ENCODE data around the gene MTFP1. TPM values are rescaled to one million over a fixed set of nuclear protein-coding genes. Genes with fewer than 3 reads are reported as not detected.

The MTFP1 gene
- total RNA-seq, 2 donors from 2014 or later: 25.9 to 30.8 TPM

DNA sequence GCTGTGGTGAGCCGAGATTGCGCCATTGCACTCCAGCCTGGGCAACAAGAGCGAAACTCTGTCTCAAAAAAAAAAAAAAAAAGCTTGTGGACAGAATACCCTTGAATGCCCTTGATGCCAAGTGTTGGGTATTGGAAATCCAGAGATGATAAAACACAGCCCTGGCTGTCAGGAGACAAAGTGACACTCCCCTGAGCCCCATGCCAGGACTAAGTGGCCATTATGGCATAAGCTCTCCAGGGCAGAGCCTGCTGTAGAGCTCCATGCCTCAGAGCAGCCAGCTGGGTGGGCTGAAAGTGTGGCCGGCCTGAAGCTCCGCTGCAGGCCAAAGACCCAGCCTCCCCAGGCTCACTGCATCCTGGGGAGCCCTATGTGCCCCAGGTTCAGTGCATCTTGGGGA lies 43.2 kb upstream of the MTFP1 start:
- WGBS, 2 experiments (ENCODE audit: insufficient coverage in 1 of 2, insufficient read length in 1 of 2): 95 to 100% methylated on average over 2 to 5 of the region's 5 CpGs
- DNase-seq: no peak
- no peak overlapping the region for H3K27ac Mint-ChIP-seq

DNA sequence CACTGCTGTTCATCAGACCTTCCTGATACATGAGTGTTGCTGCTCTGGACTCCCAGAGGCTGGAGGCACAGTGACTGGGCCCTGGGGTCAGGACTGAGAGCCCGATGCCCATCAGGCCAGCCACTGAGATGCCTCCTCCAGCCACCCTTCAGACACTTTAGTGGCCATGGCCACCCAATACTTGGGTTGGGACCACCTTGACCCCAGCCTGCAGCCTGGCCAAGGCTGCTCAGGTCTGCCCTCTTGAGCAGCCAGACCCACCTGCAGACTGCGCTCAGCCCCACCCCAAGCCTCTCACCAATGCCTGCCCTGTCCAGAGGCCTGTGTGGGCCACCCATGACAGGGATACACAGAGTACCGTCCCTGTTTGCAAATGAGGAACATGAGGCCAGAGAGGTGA lies 42.5 kb upstream of the MTFP1 start:
- no peak overlapping the region for H3K4me3 ChIP-seq (ENCODE audit: low read length)
- 87 to 90% methylated on average over 3 of the region's 3 CpGs for WGBS, 2 experiments (ENCODE audit: insufficient coverage in 1 of 2, insufficient read length in 1 of 2)
- no peak overlapping the region for H3K9ac ChIP-seq (ENCODE audit: extremely low read depth, low read length, poor library complexity, severe bottlenecking)

More for the DNA sequence above, 43.2 kb upstream of the MTFP1 start:
- H3K27me3 ChIP-seq (ENCODE audit: control insufficient read depth, insufficient read depth, low read length, poor library complexity, severe bottlenecking): no peaks in the 10 kb centered on the region
- peaks cover 5% of the 10 kb centered on the region for H3K36me3 ChIP-seq (ENCODE audit: control insufficient read depth, insufficient read depth, low read length)
- Mint-ChIP-seq H3K4me3 (no peak overlapping the region), H3K4me1 (peaks cover 5% of the 10 kb centered on the region), H3K36me3 (ENCODE audit: low read depth) (peaks cover 31% of the 10 kb centered on the region), H3K9me3 (no peaks in the 10 kb centered on the region), H3K27me3 (ENCODE audit: insufficient read depth) (no peaks in the 10 kb centered on the region)
- TF ChIP-seq, protein P1, sequence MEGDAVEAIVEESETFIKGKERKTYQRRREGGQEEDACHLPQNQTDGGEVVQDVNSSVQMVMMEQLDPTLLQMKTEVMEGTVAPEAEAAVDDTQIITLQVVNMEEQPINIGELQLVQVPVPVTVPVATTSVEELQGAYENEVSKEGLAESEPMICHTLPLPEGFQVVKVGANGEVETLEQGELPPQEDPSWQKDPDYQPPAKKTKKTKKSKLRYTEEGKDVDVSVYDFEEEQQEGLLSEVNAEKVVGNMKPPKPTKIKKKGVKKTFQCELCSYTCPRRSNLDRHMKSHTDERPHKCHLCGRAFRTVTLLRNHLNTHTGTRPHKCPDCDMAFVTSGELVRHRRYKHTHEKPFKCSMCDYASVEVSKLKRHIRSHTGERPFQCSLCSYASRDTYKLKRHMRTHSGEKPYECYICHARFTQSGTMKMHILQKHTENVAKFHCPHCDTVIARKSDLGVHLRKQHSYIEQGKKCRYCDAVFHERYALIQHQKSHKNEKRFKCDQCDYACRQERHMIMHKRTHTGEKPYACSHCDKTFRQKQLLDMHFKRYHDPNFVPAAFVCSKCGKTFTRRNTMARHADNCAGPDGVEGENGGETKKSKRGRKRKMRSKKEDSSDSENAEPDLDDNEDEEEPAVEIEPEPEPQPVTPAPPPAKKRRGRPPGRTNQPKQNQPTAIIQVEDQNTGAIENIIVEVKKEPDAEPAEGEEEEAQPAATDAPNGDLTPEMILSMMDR (conservative IDR thresholded peaks at IDR 0.05): no peak
- H3K4me1 ChIP-seq (ENCODE audit: control insufficient read depth, insufficient read depth, low read length): no peaks in the 10 kb centered on the region
- no peak overlapping the region for H3K4me3 ChIP-seq (ENCODE audit: low read length)
- no peak overlapping the region for H3K9ac ChIP-seq (ENCODE audit: extremely low read depth, low read length, poor library complexity, severe bottlenecking)
- no peaks in the 10 kb centered on the region for H3K9me3 ChIP-seq (ENCODE audit: control insufficient read depth, low read length)
- H3K27ac ChIP-seq (ENCODE audit: low read depth, low read length): no peak overlapping the region

DNA sequence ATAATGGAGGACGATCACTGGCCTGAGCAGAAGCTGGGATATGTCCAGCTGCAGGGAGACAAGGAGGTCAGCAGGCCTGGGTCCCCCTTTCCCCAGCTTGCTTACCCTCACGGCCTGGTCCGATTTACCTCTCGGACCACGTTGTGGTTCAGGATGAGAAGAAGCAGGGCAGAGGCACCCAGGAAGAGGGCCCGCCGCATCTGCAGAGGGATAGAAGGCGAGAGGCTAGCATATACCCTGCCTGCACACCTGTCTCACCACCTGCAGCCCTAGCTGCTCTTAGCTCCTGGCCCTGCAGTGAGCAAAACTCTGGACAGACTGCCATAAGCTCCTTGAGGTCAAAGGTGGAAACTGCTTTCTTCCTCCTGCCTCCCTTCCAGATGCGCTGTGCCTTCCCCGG lies 39.6 kb upstream of the MTFP1 start:
- no peak overlapping the region for H3K9ac ChIP-seq (ENCODE audit: extremely low read depth, low read length, poor library complexity, severe bottlenecking)
- no peaks in the 10 kb centered on the region for H3K4me1 ChIP-seq (ENCODE audit: control insufficient read depth, insufficient read depth, low read length)
- Mint-ChIP-seq H3K4me1 (peaks cover 8% of the 10 kb centered on the region), H3K9me3 (peaks cover 14% of the 10 kb centered on the region), H3K27me3 (ENCODE audit: insufficient read depth) (no peaks in the 10 kb centered on the region), H3K4me3 (peak overlapping the region; percentile 76), H3K27ac (no peak overlapping the region), H3K36me3 (ENCODE audit: low read depth) (peaks cover 16% of the 10 kb centered on the region)
- H3K27ac ChIP-seq (ENCODE audit: low read depth, low read length): no peak overlapping the region
- peaks cover 2% of the 10 kb centered on the region for H3K9me3 ChIP-seq (ENCODE audit: control insufficient read depth, low read length)
- H3K27me3 ChIP-seq (ENCODE audit: control insufficient read depth, insufficient read depth, low read length, poor library complexity, severe bottlenecking): no peaks in the 10 kb centered on the region
- peaks cover 5% of the 10 kb centered on the region for H3K36me3 ChIP-seq (ENCODE audit: control insufficient read depth, insufficient read depth, low read length)
- TF ChIP-seq, protein P1 (conservative IDR thresholded peaks at IDR 0.05): no peak
- WGBS, 2 experiments (ENCODE audit: insufficient coverage in 1 of 2, insufficient read length in 1 of 2): 89 to 94% methylated on average over 4 to 10 of the region's 10 CpGs
- DNase-seq: no peak
- peak overlapping the region; percentile 81 for H3K4me3 ChIP-seq (ENCODE audit: low read length)

More for the DNA sequence above, 42.5 kb upstream of the MTFP1 start:
- Histone ChIP-seq H3K9me3 (ENCODE audit: control insufficient read depth, low read length) (no peaks in the 10 kb centered on the region), H3K27ac (ENCODE audit: low read depth, low read length) (no peak overlapping the region), H3K4me1 (ENCODE audit: control insufficient read depth, insufficient read depth, low read length) (no peaks in the 10 kb centered on the region), H3K27me3 (ENCODE audit: control insufficient read depth, insufficient read depth, low read length, poor library complexity, severe bottlenecking) (no peaks in the 10 kb centered on the region), H3K36me3 (ENCODE audit: control insufficient read depth, insufficient read depth, low read length) (peaks cover 5% of the 10 kb centered on the region)
- Mint-ChIP-seq H3K36me3 (ENCODE audit: low read depth) (peaks cover 27% of the 10 kb centered on the region), H3K4me1 (peaks cover 8% of the 10 kb centered on the region), H3K4me3 (no peak overlapping the region), H3K9me3 (peaks cover 3% of the 10 kb centered on the region), H3K27me3 (ENCODE audit: insufficient read depth) (no peaks in the 10 kb centered on the region), H3K27ac (no peak overlapping the region)
- TF ChIP-seq, protein P1 (conservative IDR thresholded peaks at IDR 0.05): no peak
- DNase-seq: no peak

Data from endodermal cell (in vitro differentiated cells).